Skeletal muscle satellite cell (primary cell): ENCODE results near the gene EXOC4.

Experiments
- H3K27me3 ChIP-seq: 2 replicates; pipeline ENCODE4 v1.7.0; 2013; ENCODE audit warnings: low read length; ENCODE audit not compliant: control insufficient read depth, insufficient read depth
- H3K36me3 ChIP-seq: 2 replicates; pipeline ENCODE4 v1.7.0; 2013; ENCODE audit warnings: mild to moderate bottlenecking, control low read depth, low read length; ENCODE audit not compliant: insufficient read depth
- H3K4me1 ChIP-seq: 2 replicates; pipeline ENCODE4 v1.7.0; 2013; ENCODE audit warnings: low read length; ENCODE audit not compliant: control insufficient read depth, insufficient read depth
- H3K4me2 ChIP-seq: 2 replicates; pipeline ENCODE4 v1.7.0; 2013; ENCODE audit warnings: mild to moderate bottlenecking, low read length
- H3K4me3 ChIP-seq: 2 replicates; pipeline ENCODE4 v1.7.0; 2013; ENCODE audit warnings: low read length
- H3K9ac ChIP-seq: 2 replicates; pipeline ENCODE4 v1.7.0; 2013; ENCODE audit warnings: mild to moderate bottlenecking, low read depth, low read length, moderate library complexity
- H3K9me3 ChIP-seq: replicated peaks from 2 replicates; pipeline ENCODE4 v1.7.0; 2013; ENCODE audit warnings: mild to moderate bottlenecking, control low read depth, low read length

EXOC4 gene

GRCh38 chr7:133963629-133964028, 710.8 kb downstream of the EXOC4 start:
- no peak overlapping the region for H3K4me3 ChIP-seq
- H3K36me3 ChIP-seq, result no peaks in the 10 kb centered on the region
- no peak overlapping the region for H3K4me2 ChIP-seq
- H3K9ac ChIP-seq, result no peak overlapping the region
- H3K4me1 ChIP-seq, result no peaks in the 10 kb centered on the region
- no peaks in the 10 kb centered on the region for H3K27me3 ChIP-seq
- H3K9me3 ChIP-seq, result no peaks in the 10 kb centered on the region

- Histone ChIP-seq H3K4me2 (no peak overlapping the region), H3K36me3 (no peaks in the 10 kb centered on the region), H3K4me3 (no peak overlapping the region), H3K9me3 (no peaks in the 10 kb centered on the region), H3K4me1 (no peaks in the 10 kb centered on the region), H3K27me3 (no peaks in the 10 kb centered on the region), H3K9ac (no peak overlapping the region)
Observed at GRCh38 chr7:133971625-133972024, 718.7 kb downstream of the EXOC4 start.

DNA sequence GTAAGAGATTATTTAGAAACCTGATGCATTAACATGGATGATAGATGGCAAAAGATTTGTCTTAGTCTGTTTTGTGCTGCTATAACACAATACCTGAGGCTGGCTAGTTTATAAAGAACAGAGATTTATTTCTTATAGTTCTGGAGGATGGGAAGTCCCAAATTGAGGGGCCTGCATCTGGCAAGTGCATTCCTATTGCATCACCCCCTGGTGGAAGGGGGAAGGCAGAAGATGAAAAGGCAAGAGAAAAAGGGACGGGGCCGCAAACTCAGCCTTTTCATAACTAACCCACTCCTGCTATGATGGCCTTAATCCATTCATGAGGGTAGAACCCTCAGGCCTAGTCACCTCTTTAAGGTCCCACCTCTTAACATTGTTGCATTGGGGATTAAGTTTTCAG, 720.8 kb downstream of the EXOC4 start:
- Histone ChIP-seq H3K36me3 (no peaks in the 10 kb centered on the region), H3K9me3 (no peaks in the 10 kb centered on the region), H3K27me3 (no peaks in the 10 kb centered on the region), H3K4me1 (no peaks in the 10 kb centered on the region), H3K4me3 (no peak overlapping the region), H3K9ac (no peak overlapping the region), H3K4me2 (no peak overlapping the region)

DNA sequence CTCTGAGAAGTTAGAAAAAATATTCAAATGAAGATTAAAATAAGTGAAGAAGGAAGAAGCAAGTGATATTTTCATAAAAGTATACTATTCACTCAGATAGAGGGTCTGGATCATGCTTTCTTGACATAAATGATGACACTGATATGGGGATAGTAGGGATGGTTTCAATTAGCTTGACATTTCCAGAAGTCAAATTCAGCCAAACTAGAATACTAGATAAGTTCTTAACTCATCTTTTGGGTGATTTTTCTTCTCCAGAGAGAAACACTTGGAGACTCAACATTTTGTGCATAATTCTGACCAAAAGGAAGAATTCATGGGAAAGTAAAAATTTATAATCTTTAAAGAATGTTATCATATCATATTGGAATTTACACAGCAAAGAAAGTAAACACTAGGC, 722.3 kb downstream of the EXOC4 start:
- Histone ChIP-seq H3K9ac (no peak overlapping the region), H3K9me3 (no peaks in the 10 kb centered on the region), H3K4me3 (no peak overlapping the region), H3K4me1 (no peaks in the 10 kb centered on the region), H3K27me3 (no peaks in the 10 kb centered on the region), H3K4me2 (no peak overlapping the region), H3K36me3 (no peaks in the 10 kb centered on the region)

DNA sequence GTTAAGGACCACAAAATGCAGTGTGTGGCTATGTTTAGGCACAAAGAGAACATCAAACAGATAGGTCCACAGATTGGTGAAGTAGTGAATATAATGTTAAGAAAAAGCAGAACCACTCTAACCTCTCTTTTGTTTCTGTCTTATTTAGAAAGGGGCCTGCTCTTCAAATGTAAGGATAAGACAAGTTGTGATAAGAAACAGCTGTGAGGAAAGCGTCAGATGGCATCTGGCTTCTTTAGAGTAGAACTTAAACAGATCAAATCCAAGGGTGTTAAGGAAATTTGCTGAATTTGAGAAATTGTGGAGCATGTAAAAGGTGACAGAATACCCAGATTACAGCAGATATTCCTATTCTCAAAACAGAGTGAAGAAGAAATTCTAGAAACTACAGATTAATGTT, 723.3 kb downstream of the EXOC4 start:
- no peaks in the 10 kb centered on the region for H3K4me1 ChIP-seq
- no peak overlapping the region for H3K4me2 ChIP-seq
- H3K9me3 ChIP-seq, result no peaks in the 10 kb centered on the region
- no peaks in the 10 kb centered on the region for H3K27me3 ChIP-seq
- no peaks in the 10 kb centered on the region for H3K36me3 ChIP-seq
- no peak overlapping the region for H3K9ac ChIP-seq
- no peak overlapping the region for H3K4me3 ChIP-seq

GRCh38 chr7:133977409-133978274, 724.8 kb downstream of the EXOC4 start:
- Histone ChIP-seq H3K4me3 (no peak overlapping the region), H3K27me3 (no peaks in the 10 kb centered on the region), H3K36me3 (no peaks in the 10 kb centered on the region), H3K9me3 (no peaks in the 10 kb centered on the region), H3K9ac (no peak overlapping the region), H3K4me2 (no peak overlapping the region), H3K4me1 (no peaks in the 10 kb centered on the region)

DNA sequence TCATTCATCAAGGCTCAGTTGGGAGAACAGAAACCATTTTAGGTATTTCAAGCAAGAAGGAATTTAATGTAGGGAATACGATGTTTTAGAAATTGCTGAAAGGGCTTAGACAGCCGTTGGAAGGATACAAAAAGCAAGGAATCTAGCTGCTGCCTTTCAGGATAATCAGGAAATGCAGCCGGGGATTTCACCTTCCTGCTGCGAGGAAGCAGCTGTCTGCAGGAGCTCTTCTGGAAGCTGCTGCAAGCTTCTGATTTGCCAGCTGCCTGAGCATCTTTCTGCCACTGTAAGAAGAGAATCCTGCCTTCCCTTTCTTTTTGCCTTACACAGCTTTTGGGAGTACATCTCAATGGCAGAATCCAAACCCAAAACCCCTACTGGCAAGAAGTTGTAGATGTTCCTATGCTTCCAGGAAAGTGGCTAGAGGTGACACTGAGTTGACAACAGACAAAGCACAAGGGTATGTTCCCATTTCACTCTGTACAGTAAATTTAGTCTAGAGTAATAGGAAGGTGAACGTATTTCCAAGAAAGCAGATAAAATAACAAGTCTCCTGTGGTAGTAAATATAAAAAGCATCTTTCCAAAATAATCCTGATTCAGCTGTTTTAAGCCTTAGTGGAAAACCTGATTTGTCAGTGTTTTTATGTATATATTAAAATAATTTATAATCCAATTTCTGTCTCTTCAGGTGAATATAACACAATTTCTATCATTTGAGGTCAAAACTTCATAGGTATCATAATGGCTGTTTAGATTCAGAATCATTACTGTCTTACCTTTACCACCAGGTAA, 725.8 kb downstream of the EXOC4 start:
- Histone ChIP-seq H3K9me3 (no peaks in the 10 kb centered on the region), H3K4me2 (no peak overlapping the region), H3K4me3 (no peak overlapping the region), H3K27me3 (no peaks in the 10 kb centered on the region), H3K9ac (no peak overlapping the region), H3K36me3 (no peaks in the 10 kb centered on the region), H3K4me1 (no peaks in the 10 kb centered on the region)

- no peaks in the 10 kb centered on the region for H3K4me1 ChIP-seq
- no peak overlapping the region for H3K4me3 ChIP-seq
- H3K9ac ChIP-seq, result no peak overlapping the region
- no peaks in the 10 kb centered on the region for H3K27me3 ChIP-seq
- no peak overlapping the region for H3K4me2 ChIP-seq
- no peaks in the 10 kb centered on the region for H3K9me3 ChIP-seq
- no peaks in the 10 kb centered on the region for H3K36me3 ChIP-seq
Observed at GRCh38 chr7:133980804-133981203, 727.9 kb downstream of the EXOC4 start.

DNA sequence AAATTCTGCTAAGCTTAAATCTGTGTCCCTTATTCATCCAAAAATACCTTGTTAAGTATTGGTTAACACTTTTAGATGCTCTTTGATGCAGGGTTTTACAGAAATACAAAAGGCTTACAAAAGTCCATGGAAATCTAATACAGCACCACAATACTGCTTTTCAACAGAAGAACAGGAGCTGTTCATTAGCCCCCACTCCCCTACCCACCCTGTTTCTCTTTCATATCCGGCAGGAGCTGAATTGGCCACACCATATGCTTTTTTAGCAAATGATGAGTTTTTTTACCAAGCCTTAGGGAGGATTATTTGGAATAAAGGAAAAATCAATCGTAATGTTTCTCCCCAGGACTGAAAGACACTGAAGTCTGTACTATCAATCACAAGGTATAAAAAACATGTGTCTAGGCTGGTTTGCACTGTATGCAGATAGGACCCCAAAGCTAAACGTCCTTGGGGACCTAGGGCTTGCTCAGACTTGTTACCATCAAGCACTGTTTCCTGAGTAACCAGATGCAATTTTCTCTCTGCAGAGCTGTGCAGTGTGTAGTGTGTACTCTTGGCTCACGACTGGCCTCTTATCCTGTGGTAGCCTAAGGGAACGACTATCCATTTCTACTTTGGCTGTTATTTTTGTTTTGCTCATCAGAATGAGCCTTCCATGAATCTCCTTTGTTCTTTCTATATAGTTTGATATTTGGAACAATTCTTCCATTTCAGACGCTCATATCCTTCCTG, 731.0 kb downstream of the EXOC4 start:
- Histone ChIP-seq H3K9me3 (no peaks in the 10 kb centered on the region), H3K9ac (no peak overlapping the region), H3K4me3 (no peak overlapping the region), H3K4me2 (no peak overlapping the region), H3K4me1 (no peaks in the 10 kb centered on the region), H3K36me3 (no peaks in the 10 kb centered on the region), H3K27me3 (no peaks in the 10 kb centered on the region)

DNA sequence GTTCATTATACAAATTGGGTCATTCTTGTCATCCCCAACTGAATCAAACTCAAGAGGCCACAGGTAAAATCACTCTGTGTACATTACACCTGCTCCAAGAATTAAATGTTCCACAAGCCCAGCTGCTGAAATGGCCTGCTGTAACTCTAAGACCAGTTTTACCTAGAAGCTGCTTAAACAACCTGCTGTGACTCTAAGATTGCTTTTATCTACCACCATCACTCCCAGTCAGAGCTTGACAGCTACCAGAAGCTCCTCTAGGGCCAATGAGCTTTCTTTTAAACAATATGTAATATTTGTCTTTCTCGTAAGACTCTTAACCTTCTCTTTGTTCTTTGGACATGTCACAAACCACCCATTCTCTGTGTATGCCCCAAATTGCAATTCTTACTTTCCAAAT, 732.4 kb downstream of the EXOC4 start:
- Histone ChIP-seq H3K4me1 (no peaks in the 10 kb centered on the region), H3K27me3 (no peaks in the 10 kb centered on the region), H3K36me3 (no peaks in the 10 kb centered on the region), H3K4me3 (no peak overlapping the region), H3K9ac (no peak overlapping the region), H3K9me3 (no peaks in the 10 kb centered on the region), H3K4me2 (no peak overlapping the region)

- Histone ChIP-seq H3K4me1 (no peaks in the 10 kb centered on the region), H3K9me3 (no peaks in the 10 kb centered on the region), H3K36me3 (no peaks in the 10 kb centered on the region), H3K4me2 (no peak overlapping the region), H3K27me3 (no peaks in the 10 kb centered on the region), H3K9ac (no peak overlapping the region), H3K4me3 (no peak overlapping the region)
Observed at GRCh38 chr7:133987582-133987981, 734.7 kb downstream of the EXOC4 start.
